HepG2 (cell line): ENCODE data around the gene CASP5. TPM values are rescaled to one million over a fixed set of nuclear protein-coding genes. Genes with fewer than 3 reads are reported as not detected.

Experiments used
- ATAC-seq: fragments of 200-7000 bp; cut with Tn5 transposase; 3 replicates; pipeline ENCODE4 v1.9.1; 2020; ENCODE audit warnings: mild to moderate bottlenecking, moderate library complexity
- BruUV-seq: library from RNA; stranded (reverse); fragments of 400-500 nt; replicated peaks from 2 replicates; lab custom pipeline; 2021; lab: Mats Ljungman, UMichigan
- CTCF ChIA-PET: fragments of 300-600 bp; formaldehyde crosslinking; extraction: SDS; loops from one replicate; lab custom pipeline; 2021; ENCODE audit warnings: low total read pairs, inconsistent platforms, low intra/inter-chr PET ratio; lab: Yijun Ruan, JAX
- POLR2A ChIA-PET: fragments of 350-600 bp; sonication (Branson Sonifier 250); formaldehyde crosslinking; loops from one replicate; lab custom pipeline; 2020; ENCODE audit warnings: antibody characterized with exemption, inconsistent platforms; lab: Yijun Ruan, JAX
- DNase-seq: peaks from one replicate; pipeline ENCODE4 v3.0.0-alpha.2; 2015; ENCODE audit warnings: low spot score
- FAIRE-seq: peaks from 3 replicates; lab custom pipeline; 2011; peaks lifted over from hg19 to GRCh38; lab: Jason Lieb, UNC
- H2AFZ ChIP-seq: one replicate; pipeline ENCODE4 v1.6.1; 2011; ENCODE audit warnings: low read length, inconsistent platforms
- H3K27ac ChIP-seq: fragments of 300-600 bp; 3 replicates; pipeline ENCODE4 v1.8.0; 2011; ENCODE audit warnings: mixed run types, mild to moderate bottlenecking, mixed read lengths, low read length, inconsistent platforms; ENCODE audit not compliant: insufficient read depth; ENCODE audit errors: extremely low read length
- H3K27me3 ChIP-seq, 2 experiments: fragments of 200-600 bp in 1 of 2; 2 replicates in 1 of 2; 3 replicates in 1 of 2; pipeline versions ENCODE4 v1.6.0 to v1.8.0; 2011; ENCODE audit warnings: low read length in 2 of 2, mild to moderate bottlenecking in 2 of 2, moderate library complexity in 2 of 2, inconsistent platforms in 1 of 2; ENCODE audit not compliant: insufficient read depth in 2 of 2, control insufficient read depth in 1 of 2
- H3K36me3 ChIP-seq, 2 experiments: fragments of 200-600 bp in 1 of 2; replicated peaks in 1 of 2; 2 replicates in 1 of 2; 3 replicates in 1 of 2; pipeline versions ENCODE4 v1.5.1 to v1.8.0; 2011; ENCODE audit warnings: low read length in 2 of 2, inconsistent platforms in 1 of 2; ENCODE audit not compliant: insufficient read depth in 2 of 2, control insufficient read depth in 1 of 2
- H3K4me1 ChIP-seq: 2 replicates; pipeline ENCODE4 v1.5.1; 2012; ENCODE audit warnings: low read length, inconsistent platforms; ENCODE audit not compliant: insufficient read depth
- H3K4me2 ChIP-seq: 2 replicates; pipeline ENCODE4 v1.6.0; 2011; ENCODE audit warnings: low read depth, low read length, inconsistent platforms
- H3K4me3 ChIP-seq, 3 experiments: fragments of 200-600 bp in 1 of 3; sonication (generic), shearing (Covaris generic) in 1 of 3; replicated peaks in 1 of 3; 2 replicates each; pipeline ENCODE4 v1.5.1; 2011 to 2016; ENCODE audit warnings: low read length in 3 of 3, inconsistent platforms in 2 of 3, low read depth in 2 of 3, mild to moderate bottlenecking in 2 of 3, control low read depth in 1 of 3, mixed read lengths in 1 of 3; ENCODE audit not compliant: insufficient read depth in 1 of 3
- H3K79me2 ChIP-seq: one replicate; pipeline ENCODE4 v1.6.1; 2011; ENCODE audit warnings: low read length, inconsistent platforms; ENCODE audit not compliant: insufficient read depth
- H3K9ac ChIP-seq: 2 replicates; pipeline ENCODE4 v1.6.0; 2011; ENCODE audit warnings: mild to moderate bottlenecking, low read depth, low read length, inconsistent platforms; ENCODE audit not compliant: insufficient read depth
- H3K9me3 ChIP-seq: 2 replicates; pipeline ENCODE4 v1.5.1; 2012; ENCODE audit warnings: mild to moderate bottlenecking, low read length
- H4K20me1 ChIP-seq: 2 replicates; pipeline ENCODE4 v1.6.0; 2011; ENCODE audit warnings: inconsistent platforms, mild to moderate bottlenecking, low read length, moderate library complexity; ENCODE audit not compliant: insufficient read depth
- GZF1 ChIP-seq: sonication (generic); formaldehyde crosslinking; IDR thresholded peaks from 2 replicates; pipeline ENCODE4 v1.5.1; 2020; ENCODE audit warnings: mild to moderate bottlenecking, missing genetic modification reagents
- KDM1A ChIP-seq: IDR thresholded peaks from 2 replicates; pipeline ENCODE4 v1.6.1; 2016; ENCODE audit warnings: missing compliant biosample characterization
- MED8 ChIP-seq: sonication (generic); formaldehyde crosslinking; IDR thresholded peaks from 2 replicates; pipeline ENCODE4 v1.8.1; 2023; ENCODE audit warnings: mild to moderate bottlenecking, missing genetic modification reagents; ENCODE audit not compliant: insufficient replicate concordance
- NCOA1 ChIP-seq: sonication (generic); formaldehyde crosslinking; IDR thresholded peaks from 2 replicates; pipeline ENCODE4 v1.9.0; 2021; ENCODE audit warnings: missing genetic modification reagents
- SMARCE1 ChIP-seq: fragments of 450-650 bp; IDR thresholded peaks from 2 replicates; pipeline ENCODE4 v1.6.1; 2017; ENCODE audit warnings: borderline replicate concordance
- THYN1 ChIP-seq: sonication (generic); formaldehyde crosslinking; IDR thresholded peaks from 2 replicates; pipeline ENCODE4 v1.8.1; 2023; ENCODE audit warnings: low read depth, mild to moderate bottlenecking, moderate library complexity, missing genetic modification reagents, borderline replicate concordance
- ZNF12 ChIP-seq: sonication (generic); formaldehyde crosslinking; IDR thresholded peaks from 2 replicates; pipeline ENCODE4 v1.5.0; 2020; ENCODE audit warnings: missing genetic modification reagents
- ZNF329 ChIP-seq: sonication (generic); formaldehyde crosslinking; IDR thresholded peaks from 2 replicates; pipeline ENCODE4 v1.9.0; 2021; ENCODE audit warnings: low read depth, mild to moderate bottlenecking, missing genetic modification reagents
- WGBS: methylation state at CpG from one replicate; pipeline ENCODE4 v1.1.6; 2017; ENCODE audit warnings: low lambda C conversion rate; 5-methylcytosine and 5-hydroxymethylcytosine counted together
- in situ Hi-C: cut with HindIII; loops from 2 replicates; pipeline ENCODE4 v1.10.0; 2017; ENCODE audit warnings: low pct_unique_long_range_greater_than_20kb; ENCODE audit not compliant: extremely low pct_ligation_motif_present
- intact Hi-C: fragments of 100-400 bp; cut with micrococcal nuclease; formaldehyde crosslinking; loops from one replicate; pipeline ENCODE4 v1.10.0; 2022; ENCODE audit not compliant: unreplicated experiment
- polyA plus RNA-seq, 8 experiments: library from polyadenylated mRNA; depleted of rRNA in 3 of 8; stranded (reverse) in 7 of 8; unstranded in 1 of 8; fragments of >200 nt; fragmentation: Illumina TruSeq in 4 of 8; extraction: Trizol in 4 of 8; gene quantifications; 2 replicates each; pipeline versions ENCODE4 v1.2.1 to v1.2.3, GENCODE V29; 2011 to 2016; ENCODE audit warnings: low read depth in 4 of 8, missing spikeins in 1 of 8, mixed read lengths in 1 of 8; ENCODE audit not compliant: insufficient read depth in 1 of 8
- total RNA-seq, 5 experiments: library from RNA; depleted of rRNA; stranded (reverse); fragments of >200 nt; fragmentation: Illumina TruSeq; extraction: Trizol; gene quantifications; 2 replicates each; pipeline ENCODE4 v1.2.3, GENCODE V29; 2016; ENCODE audit warnings: low read depth in 1 of 5
- TF ChIP-seq, protein P1 (sequence below): sonication (generic); formaldehyde crosslinking; IDR thresholded peaks from 2 replicates; pipeline ENCODE4 v1.8.1; 2022; ENCODE audit warnings: low read depth, mild to moderate bottlenecking, missing genetic modification reagents

CASP5 gene
- total and polyA plus RNA-seq, 2 of the 13 experiments (the other 11 are each of a cell fraction or from before 2014, with no cell fraction given) = not detected

- no TSS peak for BruUV-seq
- WGBS = 0% methylated on average over 1 of the region's 1 CpG
- TF ChIP-seq, protein P1, sequence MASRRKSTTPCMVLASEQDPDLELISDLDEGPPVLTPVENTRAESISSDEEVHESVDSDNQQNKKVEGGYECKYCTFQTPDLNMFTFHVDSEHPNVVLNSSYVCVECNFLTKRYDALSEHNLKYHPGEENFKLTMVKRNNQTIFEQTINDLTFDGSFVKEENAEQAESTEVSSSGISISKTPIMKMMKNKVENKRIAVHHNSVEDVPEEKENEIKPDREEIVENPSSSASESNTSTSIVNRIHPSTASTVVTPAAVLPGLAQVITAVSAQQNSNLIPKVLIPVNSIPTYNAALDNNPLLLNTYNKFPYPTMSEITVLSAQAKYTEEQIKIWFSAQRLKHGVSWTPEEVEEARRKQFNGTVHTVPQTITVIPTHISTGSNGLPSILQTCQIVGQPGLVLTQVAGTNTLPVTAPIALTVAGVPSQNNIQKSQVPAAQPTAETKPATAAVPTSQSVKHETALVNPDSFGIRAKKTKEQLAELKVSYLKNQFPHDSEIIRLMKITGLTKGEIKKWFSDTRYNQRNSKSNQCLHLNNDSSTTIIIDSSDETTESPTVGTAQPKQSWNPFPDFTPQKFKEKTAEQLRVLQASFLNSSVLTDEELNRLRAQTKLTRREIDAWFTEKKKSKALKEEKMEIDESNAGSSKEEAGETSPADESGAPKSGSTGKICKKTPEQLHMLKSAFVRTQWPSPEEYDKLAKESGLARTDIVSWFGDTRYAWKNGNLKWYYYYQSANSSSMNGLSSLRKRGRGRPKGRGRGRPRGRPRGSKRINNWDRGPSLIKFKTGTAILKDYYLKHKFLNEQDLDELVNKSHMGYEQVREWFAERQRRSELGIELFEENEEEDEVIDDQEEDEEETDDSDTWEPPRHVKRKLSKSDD (CRISPR knock-in tag) = no peak
- TF ChIP-seq KDM1A (no peak), NCOA1 (no peak), ZNF329 (CRISPR knock-in tag) (no peak), THYN1 (CRISPR knock-in tag) (no peak), ZNF12 (CRISPR knock-in tag) (no peak), SMARCE1 (no peak), GZF1 (CRISPR knock-in tag) (no peak), MED8 (CRISPR knock-in tag) (no peak)
- TF ChIP-seq, all 625 proteins: peak for 0
Measured at GRCh38 chr11:104979839-104980238, 43.1 kb downstream of the CASP5 start.

More at GRCh38 chr11:104979839-104980238, 43.1 kb downstream of the CASP5 start:
- Histone ChIP-seq H2AFZ (no peak overlapping the region), H3K4me2 (no peak overlapping the region), H3K9me3 (no peaks in the 10 kb centered on the region), H3K27ac (no peak overlapping the region), H3K4me3 (no peak overlapping the region), H3K27me3 (no peaks in the 10 kb centered on the region), H3K9ac (no peak overlapping the region), H3K79me2 (no peaks in the 10 kb centered on the region), H3K4me1 (no peaks in the 10 kb centered on the region), H3K36me3 (no peaks in the 10 kb centered on the region), H4K20me1 (no peaks in the 10 kb centered on the region)
- ChIA-PET POLR2A (no interaction called here), CTCF (no interaction called here)
- intact Hi-C loops (no loop called here), in situ Hi-C loops (no loop called here)
- DNase-seq (no peak), FAIRE-seq (no peak), ATAC-seq (no peak)
